Measurements from ENCODE around the gene ASRGL1.

The ASRGL1 gene

DNA sequence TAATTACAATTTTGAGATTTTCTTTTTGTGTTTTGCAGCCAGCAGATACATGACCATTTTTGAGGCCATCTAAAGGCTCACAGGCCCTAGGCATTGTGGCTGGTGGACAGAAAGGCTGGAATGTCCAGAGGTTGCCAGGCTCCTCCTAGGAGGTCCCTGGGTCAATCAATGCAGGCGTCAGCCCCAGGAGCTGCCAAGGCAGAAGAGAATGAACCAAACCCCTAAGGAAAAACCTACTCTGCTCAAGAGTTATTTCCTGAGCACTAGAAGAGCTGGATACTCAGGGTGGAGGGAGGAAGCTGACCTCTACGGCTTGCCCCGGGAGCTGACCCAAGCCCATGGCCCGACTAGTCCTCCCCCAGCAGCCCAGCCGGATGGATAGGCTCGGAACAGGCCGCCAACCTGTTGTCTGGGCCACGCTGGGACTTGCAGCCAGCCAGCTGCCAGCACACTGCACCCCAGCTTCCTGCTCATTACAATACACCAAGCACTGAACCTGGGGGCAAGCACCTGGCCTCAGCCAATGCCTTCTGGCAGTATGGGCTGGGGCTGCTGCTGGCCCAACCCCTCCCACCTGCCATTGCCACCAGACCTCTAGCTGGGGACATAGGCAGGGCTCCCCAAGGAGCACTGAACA lies 75.9 kb downstream of the ASRGL1 start:
- no peak for ATAC-seq
- TF ChIP-seq TOX (CRISPR knock-in tag; IDR thresholded peaks at IDR 0.05; ENCODE audit: borderline replicate concordance) (no peak), ZNF70 (CRISPR knock-in tag; IDR thresholded peaks at IDR 0.05) (no peak), RARB (CRISPR knock-in tag; IDR thresholded peaks at IDR 0.05) (no peak), ZFP3 (CRISPR knock-in tag; IDR thresholded peaks at IDR 0.05) (no peak), ZC3H10 (CRISPR knock-in tag; IDR thresholded peaks at IDR 0.05) (no peak), CSDC2 (CRISPR knock-in tag; IDR thresholded peaks at IDR 0.05) (no peak), ZNF8 (CRISPR knock-in tag; IDR thresholded peaks at IDR 0.05) (no peak), BACH2 (CRISPR knock-in tag; IDR thresholded peaks at IDR 0.05; ENCODE audit: borderline replicate concordance) (no peak), SNAI2 (CRISPR knock-in tag; IDR thresholded peaks at IDR 0.05) (no peak), PPARA (CRISPR knock-in tag; IDR thresholded peaks at IDR 0.05; ENCODE audit: borderline replicate concordance) (no peak), TCF4 (CRISPR knock-in tag; IDR thresholded peaks at IDR 0.05; ENCODE audit: borderline replicate concordance) (no peak), ZNF565 (CRISPR knock-in tag; conservative IDR thresholded peaks at IDR 0.05; ENCODE audit: low read depth) (no peak)

DNA sequence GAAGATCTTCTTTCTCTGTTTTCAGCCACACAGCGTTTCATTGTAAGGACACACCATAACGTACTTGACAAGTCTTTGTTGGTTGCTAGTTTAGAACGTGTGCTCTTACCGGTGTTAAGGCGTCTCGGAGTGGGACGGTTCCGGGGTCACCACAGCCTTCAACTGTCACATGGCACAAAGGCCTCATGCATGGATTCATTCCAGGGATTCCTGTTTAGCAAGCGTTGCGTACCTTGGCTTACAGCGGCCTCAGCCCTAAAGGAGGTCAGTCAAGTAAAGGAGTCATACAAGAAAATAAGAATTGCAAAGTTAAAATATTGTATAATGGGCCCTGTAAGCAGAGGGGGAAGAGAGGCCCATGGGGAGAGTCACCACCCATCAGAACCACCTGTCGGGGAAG lies 79.3 kb downstream of the ASRGL1 start:
- TF ChIP-seq GLIS3 (CRISPR knock-in tag; IDR thresholded peaks at IDR 0.05) (no peak), SNAI2 (CRISPR knock-in tag; IDR thresholded peaks at IDR 0.05) (no peak), ZNF70 (CRISPR knock-in tag; IDR thresholded peaks at IDR 0.05) (no peak), ARNTL (CRISPR knock-in tag; IDR thresholded peaks at IDR 0.05; ENCODE audit: borderline replicate concordance, low read depth) (no peak), TCF4 (CRISPR knock-in tag; IDR thresholded peaks at IDR 0.05; ENCODE audit: borderline replicate concordance) (no peak), TOX (CRISPR knock-in tag; IDR thresholded peaks at IDR 0.05; ENCODE audit: borderline replicate concordance) (no peak), ZNF565 (CRISPR knock-in tag; conservative IDR thresholded peaks at IDR 0.05; ENCODE audit: low read depth) (no peak), RARB (CRISPR knock-in tag; IDR thresholded peaks at IDR 0.05) (no peak), OSR1 (CRISPR knock-in tag; IDR thresholded peaks at IDR 0.05) (no peak), ZC3H10 (CRISPR knock-in tag; IDR thresholded peaks at IDR 0.05) (no peak), CSDC2 (CRISPR knock-in tag; IDR thresholded peaks at IDR 0.05) (no peak), PPARA (CRISPR knock-in tag; IDR thresholded peaks at IDR 0.05; ENCODE audit: borderline replicate concordance) (no peak), ISL1 (CRISPR knock-in tag; IDR thresholded peaks at IDR 0.05) (no peak)
- TF ChIP-seq, protein P1, sequence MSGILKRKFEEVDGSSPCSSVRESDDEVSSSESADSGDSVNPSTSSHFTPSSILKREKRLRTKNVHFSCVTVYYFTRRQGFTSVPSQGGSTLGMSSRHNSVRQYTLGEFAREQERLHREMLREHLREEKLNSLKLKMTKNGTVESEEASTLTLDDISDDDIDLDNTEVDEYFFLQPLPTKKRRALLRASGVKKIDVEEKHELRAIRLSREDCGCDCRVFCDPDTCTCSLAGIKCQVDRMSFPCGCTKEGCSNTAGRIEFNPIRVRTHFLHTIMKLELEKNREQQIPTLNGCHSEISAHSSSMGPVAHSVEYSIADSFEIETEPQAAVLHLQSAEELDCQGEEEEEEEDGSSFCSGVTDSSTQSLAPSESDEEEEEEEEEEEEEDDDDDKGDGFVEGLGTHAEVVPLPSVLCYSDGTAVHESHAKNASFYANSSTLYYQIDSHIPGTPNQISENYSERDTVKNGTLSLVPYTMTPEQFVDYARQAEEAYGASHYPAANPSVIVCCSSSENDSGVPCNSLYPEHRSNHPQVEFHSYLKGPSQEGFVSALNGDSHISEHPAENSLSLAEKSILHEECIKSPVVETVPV (CRISPR knock-in tag; IDR thresholded peaks at IDR 0.05) = no peak
- TF ChIP-seq, protein P2, sequence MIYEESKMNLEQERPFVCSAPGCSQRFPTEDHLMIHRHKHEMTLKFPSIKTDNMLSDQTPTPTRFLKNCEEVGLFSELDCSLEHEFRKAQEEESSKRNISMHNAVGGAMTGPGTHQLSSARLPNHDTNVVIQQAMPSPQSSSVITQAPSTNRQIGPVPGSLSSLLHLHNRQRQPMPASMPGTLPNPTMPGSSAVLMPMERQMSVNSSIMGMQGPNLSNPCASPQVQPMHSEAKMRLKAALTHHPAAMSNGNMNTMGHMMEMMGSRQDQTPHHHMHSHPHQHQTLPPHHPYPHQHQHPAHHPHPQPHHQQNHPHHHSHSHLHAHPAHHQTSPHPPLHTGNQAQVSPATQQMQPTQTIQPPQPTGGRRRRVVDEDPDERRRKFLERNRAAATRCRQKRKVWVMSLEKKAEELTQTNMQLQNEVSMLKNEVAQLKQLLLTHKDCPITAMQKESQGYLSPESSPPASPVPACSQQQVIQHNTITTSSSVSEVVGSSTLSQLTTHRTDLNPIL (CRISPR knock-in tag; IDR thresholded peaks at IDR 0.05; ENCODE audit: low read depth) = no peak
- TF ChIP-seq, protein P3, sequence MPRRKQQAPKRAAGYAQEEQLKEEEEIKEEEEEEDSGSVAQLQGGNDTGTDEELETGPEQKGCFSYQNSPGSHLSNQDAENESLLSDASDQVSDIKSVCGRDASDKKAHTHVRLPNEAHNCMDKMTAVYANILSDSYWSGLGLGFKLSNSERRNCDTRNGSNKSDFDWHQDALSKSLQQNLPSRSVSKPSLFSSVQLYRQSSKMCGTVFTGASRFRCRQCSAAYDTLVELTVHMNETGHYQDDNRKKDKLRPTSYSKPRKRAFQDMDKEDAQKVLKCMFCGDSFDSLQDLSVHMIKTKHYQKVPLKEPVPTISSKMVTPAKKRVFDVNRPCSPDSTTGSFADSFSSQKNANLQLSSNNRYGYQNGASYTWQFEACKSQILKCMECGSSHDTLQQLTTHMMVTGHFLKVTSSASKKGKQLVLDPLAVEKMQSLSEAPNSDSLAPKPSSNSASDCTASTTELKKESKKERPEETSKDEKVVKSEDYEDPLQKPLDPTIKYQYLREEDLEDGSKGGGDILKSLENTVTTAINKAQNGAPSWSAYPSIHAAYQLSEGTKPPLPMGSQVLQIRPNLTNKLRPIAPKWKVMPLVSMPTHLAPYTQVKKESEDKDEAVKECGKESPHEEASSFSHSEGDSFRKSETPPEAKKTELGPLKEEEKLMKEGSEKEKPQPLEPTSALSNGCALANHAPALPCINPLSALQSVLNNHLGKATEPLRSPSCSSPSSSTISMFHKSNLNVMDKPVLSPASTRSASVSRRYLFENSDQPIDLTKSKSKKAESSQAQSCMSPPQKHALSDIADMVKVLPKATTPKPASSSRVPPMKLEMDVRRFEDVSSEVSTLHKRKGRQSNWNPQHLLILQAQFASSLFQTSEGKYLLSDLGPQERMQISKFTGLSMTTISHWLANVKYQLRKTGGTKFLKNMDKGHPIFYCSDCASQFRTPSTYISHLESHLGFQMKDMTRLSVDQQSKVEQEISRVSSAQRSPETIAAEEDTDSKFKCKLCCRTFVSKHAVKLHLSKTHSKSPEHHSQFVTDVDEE (CRISPR knock-in tag; IDR thresholded peaks at IDR 0.05) = no peak
- no peak for ATAC-seq

DNA sequence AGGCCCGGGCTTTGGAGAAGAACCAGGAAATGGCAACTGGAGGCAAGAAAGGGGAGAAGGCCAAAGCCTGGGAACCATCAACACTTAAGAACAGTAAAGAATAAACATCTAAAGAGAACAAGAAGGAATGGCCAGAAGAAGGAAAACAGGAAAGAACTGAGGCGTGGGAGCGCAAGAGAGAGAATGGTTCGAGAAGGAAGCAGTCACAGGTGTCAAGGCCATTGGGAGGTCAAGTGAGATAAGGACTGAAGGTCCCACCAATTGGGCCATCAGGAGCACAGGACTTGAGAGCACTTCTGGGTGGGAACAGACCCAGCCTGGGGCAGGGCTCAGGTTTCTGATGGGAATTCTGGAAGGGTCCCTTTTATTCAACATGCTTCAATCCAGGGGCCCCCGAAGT lies 80.9 kb downstream of the ASRGL1 start:
- ATAC-seq = no peak
- no peak for TF ChIP-seq OSR1 (CRISPR knock-in tag; IDR thresholded peaks at IDR 0.05)
- no peak for TF ChIP-seq ZNF565 (CRISPR knock-in tag; conservative IDR thresholded peaks at IDR 0.05; ENCODE audit: low read depth)
- TF ChIP-seq, protein P2 (CRISPR knock-in tag; IDR thresholded peaks at IDR 0.05; ENCODE audit: low read depth) = no peak
- no peak for TF ChIP-seq TOX (CRISPR knock-in tag; IDR thresholded peaks at IDR 0.05; ENCODE audit: borderline replicate concordance)
- TF ChIP-seq GLIS3 (CRISPR knock-in tag; IDR thresholded peaks at IDR 0.05) = no peak
- TF ChIP-seq, protein P1 (CRISPR knock-in tag; IDR thresholded peaks at IDR 0.05) = no peak
- TF ChIP-seq, protein P4, sequence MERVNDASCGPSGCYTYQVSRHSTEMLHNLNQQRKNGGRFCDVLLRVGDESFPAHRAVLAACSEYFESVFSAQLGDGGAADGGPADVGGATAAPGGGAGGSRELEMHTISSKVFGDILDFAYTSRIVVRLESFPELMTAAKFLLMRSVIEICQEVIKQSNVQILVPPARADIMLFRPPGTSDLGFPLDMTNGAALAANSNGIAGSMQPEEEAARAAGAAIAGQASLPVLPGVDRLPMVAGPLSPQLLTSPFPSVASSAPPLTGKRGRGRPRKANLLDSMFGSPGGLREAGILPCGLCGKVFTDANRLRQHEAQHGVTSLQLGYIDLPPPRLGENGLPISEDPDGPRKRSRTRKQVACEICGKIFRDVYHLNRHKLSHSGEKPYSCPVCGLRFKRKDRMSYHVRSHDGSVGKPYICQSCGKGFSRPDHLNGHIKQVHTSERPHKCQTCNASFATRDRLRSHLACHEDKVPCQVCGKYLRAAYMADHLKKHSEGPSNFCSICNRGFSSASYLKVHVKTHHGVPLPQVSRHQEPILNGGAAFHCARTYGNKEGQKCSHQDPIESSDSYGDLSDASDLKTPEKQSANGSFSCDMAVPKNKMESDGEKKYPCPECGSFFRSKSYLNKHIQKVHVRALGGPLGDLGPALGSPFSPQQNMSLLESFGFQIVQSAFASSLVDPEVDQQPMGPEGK (CRISPR knock-in tag; IDR thresholded peaks at IDR 0.05; ENCODE audit: borderline replicate concordance) = no peak
- TF ChIP-seq ZNF8 (CRISPR knock-in tag; IDR thresholded peaks at IDR 0.05) = no peak
- TF ChIP-seq, protein P5, sequence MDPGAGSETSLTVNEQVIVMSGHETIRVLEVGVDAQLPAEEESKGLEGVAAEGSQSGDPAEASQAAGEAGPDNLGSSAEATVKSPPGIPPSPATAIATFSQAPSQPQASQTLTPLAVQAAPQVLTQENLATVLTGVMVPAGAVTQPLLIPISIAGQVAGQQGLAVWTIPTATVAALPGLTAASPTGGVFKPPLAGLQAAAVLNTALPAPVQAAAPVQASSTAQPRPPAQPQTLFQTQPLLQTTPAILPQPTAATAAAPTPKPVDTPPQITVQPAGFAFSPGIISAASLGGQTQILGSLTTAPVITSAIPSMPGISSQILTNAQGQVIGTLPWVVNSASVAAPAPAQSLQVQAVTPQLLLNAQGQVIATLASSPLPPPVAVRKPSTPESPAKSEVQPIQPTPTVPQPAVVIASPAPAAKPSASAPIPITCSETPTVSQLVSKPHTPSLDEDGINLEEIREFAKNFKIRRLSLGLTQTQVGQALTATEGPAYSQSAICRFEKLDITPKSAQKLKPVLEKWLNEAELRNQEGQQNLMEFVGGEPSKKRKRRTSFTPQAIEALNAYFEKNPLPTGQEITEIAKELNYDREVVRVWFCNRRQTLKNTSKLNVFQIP (CRISPR knock-in tag; IDR thresholded peaks at IDR 0.05; ENCODE audit: borderline replicate concordance, low read depth) = no peak
- no peak for TF ChIP-seq ISL1 (CRISPR knock-in tag; IDR thresholded peaks at IDR 0.05)
- no peak for TF ChIP-seq ZFP3 (CRISPR knock-in tag; IDR thresholded peaks at IDR 0.05)
- TF ChIP-seq ARNTL (CRISPR knock-in tag; IDR thresholded peaks at IDR 0.05; ENCODE audit: borderline replicate concordance, low read depth) = no peak
- TF ChIP-seq ZFP30 (CRISPR knock-in tag; IDR thresholded peaks at IDR 0.05) = no peak

All from SK-N-SH treated with all-trans-retinoic acid at 6 μM for 48 hours (cell line).